Caco-2 (cell line): Measurements from ENCODE around the gene TDP1. TPM values are rescaled to one million over a fixed set of nuclear protein-coding genes. Genes with fewer than 3 reads are reported as not detected.

ENCODE experiments used
- BruUV-seq: library from RNA; stranded (reverse); fragments of 400-500 nt; replicated peaks from 2 replicates; lab custom pipeline; 2021; lab: Mats Ljungman, UMichigan
- CTCF ChIA-PET: fragments of 300-600 bp; sonication (Branson Sonifier 250); formaldehyde crosslinking; loops from one replicate; lab custom pipeline; 2022; ENCODE audit warnings: antibody characterized with exemption; lab: Charles Lee
- POLR2A ChIA-PET: fragments of 300-600 bp; sonication (Branson Sonifier 250); formaldehyde crosslinking; loops from one replicate; lab custom pipeline; 2022; ENCODE audit warnings: antibody characterized with exemption; lab: Charles Lee
- DNase-seq, 2 experiments: peaks; one replicate each; pipeline versions ENCODE4 v3.0.0 to v3.0.0-alpha.2; 2020 to 2022
- H3K27me3 ChIP-seq: replicated peaks from 2 replicates; pipeline ENCODE4 v1.6.0; 2011; ENCODE audit warnings: low read length; ENCODE audit not compliant: control insufficient read depth, insufficient read depth
- H3K36me3 ChIP-seq: 2 replicates; pipeline ENCODE4 v1.5.1; 2011; ENCODE audit warnings: low read length; ENCODE audit not compliant: control insufficient read depth, insufficient read depth
- H3K4me1 ChIP-seq: fragments of 250-450 bp; sonication (Bioruptor Pico); 2 replicates; pipeline ENCODE4 v1.5.1; 2020; ENCODE audit warnings: mild to moderate bottlenecking
- H3K4me3 ChIP-seq: 2 replicates; pipeline ENCODE4 v1.5.1; 2011; ENCODE audit warnings: low read depth, mild to moderate bottlenecking, control low read depth, low read length
- H3K9me3 ChIP-seq: fragments of 250-450 bp; sonication (Bioruptor Pico); 2 replicates; pipeline ENCODE4 v1.5.1; 2020; ENCODE audit warnings: mild to moderate bottlenecking, moderate library complexity
- H3K27ac Mint-ChIP-seq: one replicate; pipeline ENCODE4 v1.8.0; 2022; ENCODE audit warnings: mixed read lengths; ENCODE audit not compliant: unreplicated experiment
- H3K27me3 Mint-ChIP-seq: one replicate; pipeline ENCODE4 v1.8.0; 2022; ENCODE audit warnings: mixed read lengths; ENCODE audit not compliant: insufficient read depth, unreplicated experiment
- H3K36me3 Mint-ChIP-seq: one replicate; pipeline ENCODE4 v1.8.0; 2022; ENCODE audit warnings: mild to moderate bottlenecking, mixed read lengths; ENCODE audit not compliant: insufficient read depth, unreplicated experiment
- H3K4me1 Mint-ChIP-seq: one replicate; pipeline ENCODE4 v1.8.0; 2022; ENCODE audit warnings: low read depth, mixed read lengths; ENCODE audit not compliant: unreplicated experiment
- H3K4me3 Mint-ChIP-seq: one replicate; pipeline ENCODE4 v1.8.0; 2022; ENCODE audit warnings: mild to moderate bottlenecking, moderate library complexity, mixed read lengths; ENCODE audit not compliant: unreplicated experiment
- H3K9me3 Mint-ChIP-seq: one replicate; pipeline ENCODE4 v1.8.0; 2022; ENCODE audit warnings: mixed read lengths; ENCODE audit not compliant: unreplicated experiment
- CTCF ChIP-seq, 2 experiments: fragments of 200-600 bp in 1 of 2; IDR thresholded peaks; 1 replicate in 1 of 2; 2 replicates in 1 of 2; pipeline versions ENCODE4 v1.5.1 to v1.8.0; 2011 to 2022; ENCODE audit warnings: antibody characterized with exemption in 1 of 2, control low read depth in 1 of 2, inconsistent platforms in 1 of 2, low read depth in 1 of 2, low read length in 1 of 2, mild to moderate bottlenecking in 1 of 2, moderate library complexity in 1 of 2; ENCODE audit not compliant: insufficient read depth in 1 of 2, severe bottlenecking in 1 of 2, unreplicated experiment in 1 of 2
- intact Hi-C: fragments of 100-400 bp; cut with micrococcal nuclease; formaldehyde crosslinking; loops from one replicate; pipeline ENCODE4 v1.10.0; 2022; ENCODE audit not compliant: unreplicated experiment
- total RNA-seq: library from RNA; stranded (reverse); gene quantifications from 2 replicates; pipeline ENCODE4 v1.2.3, GENCODE V29; 2022

TDP1 gene
- total RNA-seq, 1 experiment from 2014 or later, result 29.0 TPM

- Mint-ChIP-seq H3K4me1 (no peaks in the 10 kb centered on the region), H3K27me3 (peaks cover 23% of the 10 kb centered on the region), H3K4me3 (no peak overlapping the region), H3K36me3 (no peaks in the 10 kb centered on the region), H3K27ac (no peak overlapping the region), H3K9me3 (no peaks in the 10 kb centered on the region)
- Histone ChIP-seq H3K9me3 (no peaks in the 10 kb centered on the region), H3K36me3 (no peaks in the 10 kb centered on the region), H3K4me1 (no peaks in the 10 kb centered on the region), H3K4me3 (no peak overlapping the region), H3K27me3 (no peaks in the 10 kb centered on the region; the same call in 1 of the 2 replicates)
- no peak for DNase-seq
- intact Hi-C loops, result no loop called here
- TF ChIP-seq CTCF (IDR thresholded peaks at IDR 0.05; ENCODE audit: insufficient read depth in 1 of 2, low read depth in 1 of 2, low read length in 1 of 2, severe bottlenecking in 1 of 2, unreplicated experiment in 1 of 2), result no peak
- BruUV-seq, result no TSS peak
- ChIA-PET POLR2A (no interaction called here), CTCF (no interaction called here)
Measured at GRCh38 chr14:90072350-90072749, 116.6 kb downstream of the TDP1 start.

GRCh38 chr14:90079576-90079975, 123.8 kb downstream of the TDP1 start:
- H3K27me3 Mint-ChIP-seq, result peaks cover 24% of the 10 kb centered on the region
- DNase-seq, result no peak
- Histone ChIP-seq H3K36me3 (no peaks in the 10 kb centered on the region), H3K9me3 (0 out of 2 replicates have a peak, but pooled peaks cover 5% of the 10 kb centered on the region), H3K4me3 (no peak overlapping the region), H3K4me1 (no peaks in the 10 kb centered on the region), H3K27me3 (no peaks in the 10 kb centered on the region)
- intact Hi-C loops, result no loop called here
- no peaks in the 10 kb centered on the region for H3K4me1 Mint-ChIP-seq
- no peak overlapping the region for H3K4me3 Mint-ChIP-seq
- no TSS peak for BruUV-seq
- H3K27ac Mint-ChIP-seq, result no peak overlapping the region
- ChIA-PET CTCF (no interaction called here), POLR2A (no interaction called here)
- no peaks in the 10 kb centered on the region for H3K36me3 Mint-ChIP-seq
- no peaks in the 10 kb centered on the region for H3K9me3 Mint-ChIP-seq
- TF ChIP-seq CTCF (IDR thresholded peaks at IDR 0.05; ENCODE audit: insufficient read depth in 1 of 2, low read depth in 1 of 2, low read length in 1 of 2, severe bottlenecking in 1 of 2, unreplicated experiment in 1 of 2), result no peak

- intact Hi-C loops, result no loop called here
Measured at GRCh38 chr14:90087433-90087832, 131.7 kb downstream of the TDP1 start.

More at GRCh38 chr14:90087433-90087832, 131.7 kb downstream of the TDP1 start:
- no peak for TF ChIP-seq CTCF (IDR thresholded peaks at IDR 0.05; ENCODE audit: insufficient read depth in 1 of 2, low read depth in 1 of 2, low read length in 1 of 2, severe bottlenecking in 1 of 2, unreplicated experiment in 1 of 2)
- Histone ChIP-seq H3K36me3 (no peaks in the 10 kb centered on the region), H3K4me3 (no peak overlapping the region), H3K4me1 (no peaks in the 10 kb centered on the region), H3K27me3 (no peaks in the 10 kb centered on the region), H3K9me3 (0 out of 2 replicates have a peak, but pooled peaks cover 5% of the 10 kb centered on the region)
- Mint-ChIP-seq H3K27ac (no peak overlapping the region), H3K27me3 (peaks cover 6% of the 10 kb centered on the region), H3K4me3 (no peak overlapping the region), H3K4me1 (no peaks in the 10 kb centered on the region), H3K9me3 (no peaks in the 10 kb centered on the region), H3K36me3 (no peaks in the 10 kb centered on the region)
- ChIA-PET CTCF (no interaction called here), POLR2A (no interaction called here)
- DNase-seq, result no peak
- BruUV-seq, result no TSS peak
